Activated CD8-positive, alpha-beta T cell treated with anti-CD3 and anti-CD28 coated beads for 36 hours (primary cell): Measurements from ENCODE around the gene MBP. TPM values are rescaled to one million over a fixed set of nuclear protein-coding genes. Genes with fewer than 3 reads are reported as not detected.
A peak's percentile ranks its signal among the peaks of the same experiment; 100 is the strongest.

Experiments used
- ATAC-seq: fragments of 200-7000 bp; cut with Tn5 transposase; one replicate; pipeline ENCODE4 v1.10.0; 2021; ENCODE audit warnings: mild to moderate bottlenecking, moderate library complexity
- CTCF ChIA-PET: fragments of 350-600 bp; sonication (Branson Sonifier 250); formaldehyde crosslinking; loops from one replicate; lab custom pipeline; 2021; ENCODE audit warnings: antibody characterized with exemption; lab: Charles Lee
- POLR2A ChIA-PET: fragments of 350-600 bp; sonication (Branson Sonifier 250); formaldehyde crosslinking; loops from one replicate; lab custom pipeline; 2021; ENCODE audit warnings: antibody characterized with exemption; lab: Charles Lee
- DNase-seq: peaks from one replicate; pipeline ENCODE4 v3.0.0-alpha.2; 2020
- H3K27ac Mint-ChIP-seq: one replicate; pipeline ENCODE4 v1.8.0; 2021; ENCODE audit warnings: mild to moderate bottlenecking, mixed read lengths
- H3K27me3 Mint-ChIP-seq: one replicate; pipeline ENCODE4 v1.8.0; 2021; ENCODE audit warnings: mixed read lengths
- H3K36me3 Mint-ChIP-seq: one replicate; pipeline ENCODE4 v1.8.0; 2021; ENCODE audit warnings: low read depth, mixed read lengths
- H3K4me1 Mint-ChIP-seq: one replicate; pipeline ENCODE4 v1.8.0; 2021; ENCODE audit warnings: low read depth, mixed read lengths
- H3K4me3 Mint-ChIP-seq: one replicate; pipeline ENCODE4 v1.8.0; 2021; ENCODE audit warnings: mild to moderate bottlenecking, moderate library complexity, mixed read lengths
- H3K9me3 Mint-ChIP-seq: one replicate; pipeline ENCODE4 v1.8.0; 2021; ENCODE audit warnings: mixed read lengths
- intact Hi-C: fragments of 100-400 bp; cut with micrococcal nuclease; formaldehyde crosslinking; loops from one replicate; pipeline ENCODE4 v1.10.0; 2022
- total RNA-seq, 2 experiments: library from RNA; stranded (reverse); gene quantifications; one replicate each; pipeline ENCODE4 v1.2.3, GENCODE V29; 2021
- TF ChIP-seq, protein P1 (sequence below): fragments of 200-600 bp; IDR thresholded peaks from one replicate; pipeline ENCODE4 v1.8.0; 2022; ENCODE audit warnings: antibody characterized with exemption, mild to moderate bottlenecking

MBP gene
- total RNA-seq, 2 experiments from 2014 or later = 39.9 to 41.5 TPM

DNA sequence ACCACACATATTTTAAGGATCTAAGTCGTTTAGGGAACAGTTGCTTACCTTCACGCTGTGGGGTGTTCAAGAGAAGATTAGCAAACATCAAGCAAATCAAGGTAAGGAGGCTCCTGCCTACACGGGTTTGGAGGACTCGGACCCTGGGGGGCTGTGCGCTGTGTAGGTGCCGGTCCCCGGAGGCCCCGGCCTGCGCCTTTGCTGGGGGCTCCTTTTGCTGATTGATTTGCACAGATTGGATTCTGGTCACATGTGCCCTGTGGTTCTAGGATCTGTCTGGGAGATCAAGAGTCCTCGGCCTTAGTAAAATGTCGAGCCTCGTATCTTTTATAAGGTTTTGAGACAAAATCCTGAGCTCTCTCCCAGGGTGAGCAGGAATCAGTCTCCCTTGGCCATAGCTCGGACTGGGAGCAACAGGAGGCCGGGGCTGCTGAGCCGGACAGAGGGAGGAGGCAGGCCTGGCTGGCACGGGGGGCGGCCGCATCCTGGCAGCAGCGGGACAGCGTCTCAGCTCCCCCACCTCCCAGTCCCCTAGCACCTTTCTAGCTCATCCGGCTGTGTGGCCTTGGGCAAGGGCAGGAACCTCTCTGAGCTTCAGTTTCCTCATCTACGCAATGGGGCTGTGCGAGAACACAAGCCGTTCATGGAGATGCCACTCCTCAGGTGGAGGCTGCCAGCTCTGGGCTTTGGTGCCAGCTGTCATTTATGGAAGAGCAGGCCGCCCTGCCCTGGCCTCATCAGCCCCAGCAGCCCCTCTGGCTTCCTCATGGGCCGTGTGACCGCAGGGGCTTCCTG lies 147.2 kb downstream of the MBP start:
- POLR2A ChIA-PET = interaction anchor here (1.3 kb wide), 1 partner anchor 12 kb away, joined by 4 read pairs; no protein-coding TSS in a partner anchor
- CTCF ChIA-PET = interaction anchor here (0.7 to 5.0 kb wide), 8 partner anchors 10 to 225 kb away, joined by 3 to 88 read pairs (median 17); no protein-coding TSS in a partner anchor
- Mint-ChIP-seq H3K27me3 (no peaks in the 10 kb centered on the region), H3K4me3 (no peak overlapping the region), H3K27ac (no peak overlapping the region), H3K4me1 (peaks cover 6% of the 10 kb centered on the region), H3K36me3 (no peaks in the 10 kb centered on the region), H3K9me3 (no peaks in the 10 kb centered on the region)
- DNase-seq (no peak), ATAC-seq (no peak)
- intact Hi-C loops = no loop called here
- TF ChIP-seq, protein P1, sequence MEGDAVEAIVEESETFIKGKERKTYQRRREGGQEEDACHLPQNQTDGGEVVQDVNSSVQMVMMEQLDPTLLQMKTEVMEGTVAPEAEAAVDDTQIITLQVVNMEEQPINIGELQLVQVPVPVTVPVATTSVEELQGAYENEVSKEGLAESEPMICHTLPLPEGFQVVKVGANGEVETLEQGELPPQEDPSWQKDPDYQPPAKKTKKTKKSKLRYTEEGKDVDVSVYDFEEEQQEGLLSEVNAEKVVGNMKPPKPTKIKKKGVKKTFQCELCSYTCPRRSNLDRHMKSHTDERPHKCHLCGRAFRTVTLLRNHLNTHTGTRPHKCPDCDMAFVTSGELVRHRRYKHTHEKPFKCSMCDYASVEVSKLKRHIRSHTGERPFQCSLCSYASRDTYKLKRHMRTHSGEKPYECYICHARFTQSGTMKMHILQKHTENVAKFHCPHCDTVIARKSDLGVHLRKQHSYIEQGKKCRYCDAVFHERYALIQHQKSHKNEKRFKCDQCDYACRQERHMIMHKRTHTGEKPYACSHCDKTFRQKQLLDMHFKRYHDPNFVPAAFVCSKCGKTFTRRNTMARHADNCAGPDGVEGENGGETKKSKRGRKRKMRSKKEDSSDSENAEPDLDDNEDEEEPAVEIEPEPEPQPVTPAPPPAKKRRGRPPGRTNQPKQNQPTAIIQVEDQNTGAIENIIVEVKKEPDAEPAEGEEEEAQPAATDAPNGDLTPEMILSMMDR = no peak

DNA sequence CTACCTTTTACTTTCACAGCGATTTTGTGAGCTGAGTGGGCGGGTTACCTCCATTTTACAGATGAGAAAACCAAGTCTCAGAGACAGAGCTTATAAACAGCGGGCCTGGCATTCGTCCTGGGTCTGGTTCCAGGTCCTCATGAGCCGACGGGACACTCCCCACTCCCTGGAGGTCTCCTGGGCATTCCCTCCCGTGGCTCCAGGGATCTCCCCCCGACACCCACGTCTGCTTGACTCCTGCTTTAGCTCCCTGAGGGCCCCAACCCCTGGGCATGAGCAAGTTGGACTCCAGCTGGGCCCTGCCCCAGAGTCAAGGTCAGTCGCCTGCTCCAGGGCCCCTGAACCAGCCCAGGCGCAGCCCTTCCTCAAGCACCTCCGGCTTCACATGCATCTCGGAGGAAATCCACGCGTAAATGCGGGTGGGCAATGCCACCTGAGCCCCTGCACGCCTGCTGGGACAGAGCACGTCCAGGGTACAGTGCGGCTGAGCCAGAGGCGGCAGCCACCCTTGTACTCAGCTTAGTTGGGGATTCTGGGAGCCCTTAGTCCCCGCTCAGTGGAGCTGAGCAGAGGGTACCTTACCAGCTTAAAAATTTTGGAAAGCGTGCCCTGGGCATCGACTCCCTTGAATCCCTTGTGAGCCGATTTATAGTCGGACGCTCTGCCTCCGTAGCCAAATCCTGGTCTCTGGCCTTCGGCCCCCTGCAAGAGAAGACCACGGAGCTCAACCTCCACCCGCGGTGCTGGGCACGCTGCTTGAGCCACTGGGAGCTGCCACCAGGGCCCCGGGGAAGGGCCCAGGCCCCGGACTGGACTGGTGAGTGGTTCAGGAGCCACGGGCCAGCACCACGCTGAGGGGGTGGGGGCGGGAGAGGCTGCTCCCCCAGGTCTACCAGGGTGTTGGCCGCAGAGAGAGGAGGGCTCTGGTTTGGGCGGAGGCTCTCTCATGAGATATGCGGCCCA lies 148.1 kb downstream of the MBP start:
- intact Hi-C loops = loop anchor here (5.0 kb wide), 1 partner anchor 107 kb away; no protein-coding TSS in a partner anchor
- TF ChIP-seq, protein P1 = no peak
- Mint-ChIP-seq H3K9me3 (no peaks in the 10 kb centered on the region), H3K4me1 (peaks cover 6% of the 10 kb centered on the region), H3K36me3 (no peaks in the 10 kb centered on the region), H3K4me3 (no peak overlapping the region), H3K27ac (no peak overlapping the region), H3K27me3 (no peaks in the 10 kb centered on the region)
- CTCF ChIA-PET = interaction anchor here (0.7 to 5.0 kb wide), 23 partner anchors 9 to 666 kb away, joined by 3 to 88 read pairs (median 6); no protein-coding TSS in a partner anchor
- no peak for DNase-seq
- POLR2A ChIA-PET = interaction anchor here (1.2 kb wide), 1 partner anchor 22 kb away, joined by 4 read pairs; no protein-coding TSS in a partner anchor
- ATAC-seq = no peak

DNA sequence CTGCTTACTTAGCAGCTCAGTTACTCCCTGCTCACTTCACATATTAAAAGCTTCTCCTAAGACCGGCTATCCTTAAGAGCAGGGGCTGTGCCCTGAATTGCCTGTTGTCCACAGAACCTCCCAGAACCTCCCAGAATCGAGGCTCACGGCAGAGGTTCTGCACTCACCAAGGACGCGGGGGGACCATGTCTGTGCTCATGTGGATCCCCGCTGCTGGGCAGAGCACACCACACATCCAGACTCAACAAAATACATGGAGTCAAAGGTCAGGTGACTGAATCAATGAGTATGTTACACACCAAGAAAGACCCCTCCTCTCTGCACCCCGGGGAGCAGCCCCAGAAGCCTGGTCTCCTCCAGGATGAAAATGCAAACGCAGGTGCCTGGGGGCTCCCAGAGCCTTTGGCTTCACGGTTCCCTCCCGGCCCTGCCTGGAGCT lies 149.0 kb downstream of the MBP start:
- no peak overlapping the region for H3K27ac Mint-ChIP-seq
- intact Hi-C loops = loop anchor here (2.0 to 5.0 kb wide), 2 partner anchors 106 to 181 kb away; no protein-coding TSS in a partner anchor
- CTCF ChIA-PET = interaction anchor here (0.6 to 5.0 kb wide), 33 partner anchors 9 to 667 kb away, joined by 3 to 88 read pairs (median 4); no protein-coding TSS in a partner anchor
- no peaks in the 10 kb centered on the region for H3K9me3 Mint-ChIP-seq
- H3K36me3 Mint-ChIP-seq = no peaks in the 10 kb centered on the region
- ATAC-seq (peak; percentile 9), DNase-seq (no peak)
- POLR2A ChIA-PET = interaction anchor here (1.2 kb wide), 2 partner anchors 23 to 24 kb away, joined by 3 to 4 read pairs; no protein-coding TSS in a partner anchor
- no peaks in the 10 kb centered on the region for H3K27me3 Mint-ChIP-seq
- TF ChIP-seq, protein P1 = no peak
- no peak overlapping the region for H3K4me3 Mint-ChIP-seq
- H3K4me1 Mint-ChIP-seq = peaks cover 6% of the 10 kb centered on the region

DNA sequence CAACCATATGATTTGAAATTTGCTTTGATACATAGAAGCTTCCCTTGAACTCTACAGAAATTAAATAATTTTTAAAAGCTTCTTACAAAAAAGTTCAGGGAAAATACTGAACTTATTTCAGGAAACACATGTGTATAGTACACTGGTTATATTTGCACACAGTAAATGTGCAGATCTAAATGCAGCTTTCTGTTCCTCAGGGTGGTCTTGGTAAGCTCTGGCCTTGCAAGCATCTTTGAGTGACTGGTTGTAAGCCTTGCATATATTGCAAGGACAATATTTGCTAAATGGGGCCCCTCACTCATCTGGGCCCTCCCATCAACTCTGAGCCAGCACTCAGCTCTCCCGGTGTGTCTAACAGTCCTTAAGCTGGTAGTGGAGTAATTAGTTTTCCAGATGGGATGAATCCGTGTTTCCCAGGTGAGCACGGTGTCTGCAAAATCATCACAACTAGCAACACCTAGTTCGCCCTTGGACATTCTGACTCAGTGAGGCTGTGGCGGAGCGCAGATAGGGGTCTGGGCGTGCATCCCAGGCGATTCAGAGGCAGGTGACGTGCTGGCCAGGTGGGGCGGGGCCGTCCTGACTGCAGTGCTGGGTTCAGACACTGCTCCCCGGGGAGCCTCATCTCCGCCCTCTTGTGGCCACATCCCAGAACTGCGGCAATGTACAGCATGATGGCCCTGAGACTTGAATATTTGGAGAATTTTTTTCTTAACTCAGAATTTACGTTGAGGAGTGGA lies 149.6 kb downstream of the MBP start:
- ChIA-PET CTCF (interaction anchor here (0.6 to 5.0 kb wide), 39 partner anchors 9 to 668 kb away, joined by 3 to 88 read pairs (median 4); no protein-coding TSS in a partner anchor), POLR2A (interaction anchor here (1.2 kb wide), 2 partner anchors 23 to 24 kb away, joined by 3 to 4 read pairs; no protein-coding TSS in a partner anchor)
- intact Hi-C loops = loop anchor here (2.0 to 5.0 kb wide), 2 partner anchors 106 to 180 kb away; no protein-coding TSS in a partner anchor
- DNase-seq = peak; percentile 95
- H3K9me3 Mint-ChIP-seq = no peaks in the 10 kb centered on the region
- H3K27ac Mint-ChIP-seq = no peak overlapping the region
- no peaks in the 10 kb centered on the region for H3K27me3 Mint-ChIP-seq
- TF ChIP-seq, protein P1 = peak; percentile 87
- no peak overlapping the region for H3K4me3 Mint-ChIP-seq
- ATAC-seq = peak; percentile 100
- H3K36me3 Mint-ChIP-seq = no peaks in the 10 kb centered on the region
- peaks cover 6% of the 10 kb centered on the region for H3K4me1 Mint-ChIP-seq
